Transverse colon (tissue), 4 donors: ENCODE results near the gene CCND1.

Experiments used
- POLR2A ChIP-seq: fragments of 450-650 bp; IDR thresholded peaks from one replicate; pipeline ENCODE4 v1.6.1; 2016; ENCODE audit warnings: antibody characterized with exemption, mild to moderate bottlenecking, moderate library complexity
- POLR2AphosphoS5 ChIP-seq, 3 donors: sonication (generic); formaldehyde crosslinking; IDR thresholded peaks; one replicate each; pipeline ENCODE4 v1.6.1; 2016; ENCODE audit warnings: antibody characterized with exemption in 3 of 3
- TF ChIP-seq, protein P1 (sequence below), 5 experiments: fragments of 200-600 bp in 3 of 5; fragments of 450-650 bp in 2 of 5; sonication (generic) in 3 of 5; IDR thresholded peaks; 1 replicate in 2 of 5; 2 replicates in 3 of 5; pipeline ENCODE4 v1.5.1; 2016 to 2017; ENCODE audit warnings: antibody characterized with exemption in 5 of 5, inconsistent platforms in 3 of 5, mild to moderate bottlenecking in 2 of 5, moderate library complexity in 1 of 5

- TF ChIP-seq POLR2A (no peak), POLR2AphosphoS5 (IDR thresholded peaks at IDR 0.05) (no peak)
- TF ChIP-seq, protein P1, sequence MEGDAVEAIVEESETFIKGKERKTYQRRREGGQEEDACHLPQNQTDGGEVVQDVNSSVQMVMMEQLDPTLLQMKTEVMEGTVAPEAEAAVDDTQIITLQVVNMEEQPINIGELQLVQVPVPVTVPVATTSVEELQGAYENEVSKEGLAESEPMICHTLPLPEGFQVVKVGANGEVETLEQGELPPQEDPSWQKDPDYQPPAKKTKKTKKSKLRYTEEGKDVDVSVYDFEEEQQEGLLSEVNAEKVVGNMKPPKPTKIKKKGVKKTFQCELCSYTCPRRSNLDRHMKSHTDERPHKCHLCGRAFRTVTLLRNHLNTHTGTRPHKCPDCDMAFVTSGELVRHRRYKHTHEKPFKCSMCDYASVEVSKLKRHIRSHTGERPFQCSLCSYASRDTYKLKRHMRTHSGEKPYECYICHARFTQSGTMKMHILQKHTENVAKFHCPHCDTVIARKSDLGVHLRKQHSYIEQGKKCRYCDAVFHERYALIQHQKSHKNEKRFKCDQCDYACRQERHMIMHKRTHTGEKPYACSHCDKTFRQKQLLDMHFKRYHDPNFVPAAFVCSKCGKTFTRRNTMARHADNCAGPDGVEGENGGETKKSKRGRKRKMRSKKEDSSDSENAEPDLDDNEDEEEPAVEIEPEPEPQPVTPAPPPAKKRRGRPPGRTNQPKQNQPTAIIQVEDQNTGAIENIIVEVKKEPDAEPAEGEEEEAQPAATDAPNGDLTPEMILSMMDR (IDR thresholded peaks at IDR 0.05), result no peak
Measured at GRCh38 chr11:69647390-69647748, 6.4 kb downstream of the CCND1 start.
